HepG2 (cell line): ENCODE measurements around the gene ABHD2. TPM values are rescaled to one million over a fixed set of nuclear protein-coding genes. Genes with fewer than 3 reads are reported as not detected.
A peak's percentile ranks its signal among the peaks of the same experiment; 100 is the strongest.

Source experiments
- ARHGAP35 ChIP-seq: sonication (generic); formaldehyde crosslinking; IDR thresholded peaks from 2 replicates; pipeline ENCODE4 v1.9.0; 2022; ENCODE audit warnings: mild to moderate bottlenecking, inconsistent platforms, moderate library complexity, missing genetic modification reagents, borderline replicate concordance
- CEBPB ChIP-seq: IDR thresholded peaks from 2 replicates; pipeline ENCODE4 v1.6.1; 2011; ENCODE audit warnings: low read depth, low read length, improper control_type of control experiment, borderline replicate concordance
- CEBPG ChIP-seq: IDR thresholded peaks from 2 replicates; pipeline ENCODE4 v1.6.1; 2016
- FOXJ3 ChIP-seq: sonication (generic); formaldehyde crosslinking; IDR thresholded peaks from 2 replicates; pipeline ENCODE4 v1.4.0; 2020; ENCODE audit warnings: missing genetic modification reagents, mild to moderate bottlenecking, borderline replicate concordance
- HNF4A ChIP-seq: sonication (generic); formaldehyde crosslinking; IDR thresholded peaks from 2 replicates; pipeline ENCODE4 v1.4.0; 2020; ENCODE audit warnings: missing genetic modification reagents
- ISX ChIP-seq: sonication (generic); formaldehyde crosslinking; conservative IDR thresholded peaks from 2 replicates; pipeline ENCODE4 v1.5.0; 2020; ENCODE audit warnings: missing genetic modification reagents
- JUND ChIP-seq: sonication (generic); formaldehyde crosslinking; IDR thresholded peaks from 2 replicates; pipeline ENCODE4 v1.8.0; 2022; ENCODE audit warnings: mild to moderate bottlenecking, missing genetic modification reagents
- KLF13 ChIP-seq: sonication (generic); formaldehyde crosslinking; IDR thresholded peaks from 2 replicates; pipeline ENCODE4 v1.4.0; 2020; ENCODE audit warnings: mild to moderate bottlenecking, missing genetic modification reagents
- RNF2 ChIP-seq: fragments of 450-650 bp; conservative IDR thresholded peaks from 2 replicates; pipeline ENCODE4 v1.6.1; 2016; ENCODE audit warnings: low read depth
- SIN3B ChIP-seq: fragments of 150-350 bp; IDR thresholded peaks from 2 replicates; pipeline ENCODE4 v1.6.1; 2014; ENCODE audit warnings: low read length
- TAF1 ChIP-seq: sonication (generic); formaldehyde crosslinking; IDR thresholded peaks from 2 replicates; pipeline ENCODE4 v1.4.0; 2020; ENCODE audit warnings: missing genetic modification reagents
- ZBTB34 ChIP-seq: sonication (generic); formaldehyde crosslinking; IDR thresholded peaks from 2 replicates; pipeline ENCODE4 v1.8.0; 2022; ENCODE audit warnings: mild to moderate bottlenecking, missing genetic modification reagents
- ZC3H13 ChIP-seq: sonication (generic); formaldehyde crosslinking; IDR thresholded peaks from 2 replicates; pipeline ENCODE4 v1.8.1; 2023; ENCODE audit warnings: mild to moderate bottlenecking, missing genetic modification reagents, moderate library complexity
- ZNF136 ChIP-seq: sonication (generic); formaldehyde crosslinking; IDR thresholded peaks from 2 replicates; pipeline ENCODE4 v1.8.1; 2022; ENCODE audit warnings: low read depth, mild to moderate bottlenecking, moderate library complexity, missing genetic modification reagents
- ZNF296 ChIP-seq: sonication (generic); formaldehyde crosslinking; conservative IDR thresholded peaks from 2 replicates; pipeline ENCODE4 v1.5.0; 2020; ENCODE audit warnings: mild to moderate bottlenecking, missing genetic modification reagents
- ZNF350 ChIP-seq: sonication (generic); formaldehyde crosslinking; IDR thresholded peaks from 2 replicates; pipeline ENCODE4 v1.4.0; 2020; ENCODE audit warnings: mild to moderate bottlenecking, low read depth, missing genetic modification reagents, borderline replicate concordance
- ZNF430 ChIP-seq: sonication (generic); formaldehyde crosslinking; IDR thresholded peaks from 2 replicates; pipeline ENCODE4 v1.9.0; 2021; ENCODE audit warnings: mild to moderate bottlenecking, missing genetic modification reagents
- ZNF574 ChIP-seq: sonication (generic); formaldehyde crosslinking; IDR thresholded peaks from 2 replicates; pipeline ENCODE4 v1.4.0; 2020; ENCODE audit warnings: missing genetic modification reagents
- ZNF691 ChIP-seq: sonication (generic); formaldehyde crosslinking; IDR thresholded peaks from 2 replicates; pipeline ENCODE4 v1.4.0; 2020; ENCODE audit warnings: missing genetic modification reagents, low read depth, mild to moderate bottlenecking, borderline replicate concordance
- ZNF781 ChIP-seq: sonication (generic); formaldehyde crosslinking; IDR thresholded peaks from 2 replicates; pipeline ENCODE4 v1.5.1; 2020; ENCODE audit warnings: borderline replicate concordance, mild to moderate bottlenecking, missing genetic modification reagents; ENCODE audit errors: not compliant biosample characterization
- polyA plus RNA-seq, 8 experiments: library from polyadenylated mRNA; depleted of rRNA in 3 of 8; stranded (reverse) in 7 of 8; unstranded in 1 of 8; fragments of >200 nt; fragmentation: Illumina TruSeq in 4 of 8; extraction: Trizol in 4 of 8; gene quantifications; 2 replicates each; pipeline versions ENCODE4 v1.2.1 to v1.2.3, GENCODE V29; 2011 to 2016; ENCODE audit warnings: low read depth in 4 of 8, missing spikeins in 1 of 8, mixed read lengths in 1 of 8; ENCODE audit not compliant: insufficient read depth in 1 of 8
- total RNA-seq, 5 experiments: library from RNA; depleted of rRNA; stranded (reverse); fragments of >200 nt; fragmentation: Illumina TruSeq; extraction: Trizol; gene quantifications; 2 replicates each; pipeline ENCODE4 v1.2.3, GENCODE V29; 2016; ENCODE audit warnings: low read depth in 1 of 5
- TF ChIP-seq, protein P1 (sequence below): IDR thresholded peaks from 2 replicates; pipeline ENCODE4 v1.6.1; 2016; ENCODE audit warnings: low read depth
- TF ChIP-seq, protein P2 (sequence below): sonication (generic); formaldehyde crosslinking; IDR thresholded peaks from 2 replicates; pipeline ENCODE4 v1.8.1; 2023; ENCODE audit warnings: missing genetic modification reagents, mild to moderate bottlenecking, borderline replicate concordance

The ABHD2 gene
- total and polyA plus RNA-seq, 2 of the 13 experiments (the other 11 are each of a cell fraction or from before 2014, with no cell fraction given), result 14.8 to 22.4 TPM

GRCh38 chr15:89243046-89243690 is 154.9 kb downstream of the ABHD2 start (continued):
- no peak for TF ChIP-seq ZNF691 (CRISPR knock-in tag)
- peak; percentile 51 for TF ChIP-seq CEBPG (CRISPR knock-in tag)
- TF ChIP-seq ZC3H13, result peak; percentile 13; the same call in 1 of the 2 replicates
- TF ChIP-seq KLF13 (CRISPR knock-in tag), result no peak
- TF ChIP-seq, protein P1, sequence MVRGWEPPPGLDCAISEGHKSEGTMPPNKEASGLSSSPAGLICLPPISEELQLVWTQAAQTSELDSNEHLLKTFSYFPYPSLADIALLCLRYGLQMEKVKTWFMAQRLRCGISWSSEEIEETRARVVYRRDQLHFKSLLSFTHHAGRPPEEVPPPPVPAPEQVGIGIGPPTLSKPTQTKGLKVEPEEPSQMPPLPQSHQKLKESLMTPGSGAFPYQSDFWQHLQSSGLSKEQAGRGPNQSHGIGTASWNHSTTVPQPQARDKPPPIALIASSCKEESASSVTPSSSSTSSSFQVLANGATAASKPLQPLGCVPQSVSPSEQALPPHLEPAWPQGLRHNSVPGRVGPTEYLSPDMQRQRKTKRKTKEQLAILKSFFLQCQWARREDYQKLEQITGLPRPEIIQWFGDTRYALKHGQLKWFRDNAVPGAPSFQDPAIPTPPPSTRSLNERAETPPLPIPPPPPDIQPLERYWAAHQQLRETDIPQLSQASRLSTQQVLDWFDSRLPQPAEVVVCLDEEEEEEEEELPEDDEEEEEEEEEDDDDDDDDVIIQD (CRISPR knock-in tag), result no peak
- TF ChIP-seq HNF4A (CRISPR knock-in tag), result no peak
- TF ChIP-seq ZNF574, result no peak
- TF ChIP-seq, protein P2, sequence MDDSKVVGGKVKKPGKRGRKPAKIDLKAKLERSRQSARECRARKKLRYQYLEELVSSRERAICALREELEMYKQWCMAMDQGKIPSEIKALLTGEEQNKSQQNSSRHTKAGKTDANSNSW (CRISPR knock-in tag), result no peak
- no peak for TF ChIP-seq ZBTB34
- no peak for TF ChIP-seq JUND (CRISPR knock-in tag)
- TF ChIP-seq ISX (CRISPR knock-in tag), result no peak
- TF ChIP-seq ZNF136, result 0 out of 2 replicates have a peak, but pooled peaks have one; percentile 21
- peak; percentile 17 for TF ChIP-seq ZNF781 (CRISPR knock-in tag)
- TF ChIP-seq RNF2, result no peak
- peak; percentile 63 for TF ChIP-seq CEBPB
- TF ChIP-seq SIN3B, result no peak
- no peak for TF ChIP-seq ZNF350 (CRISPR knock-in tag)
- TF ChIP-seq ARHGAP35, result 0 out of 2 replicates have a peak, but pooled peaks have one; percentile 13
- TF ChIP-seq TAF1 (CRISPR knock-in tag), result peak; percentile 3; the same call in 1 of the 2 replicates
- TF ChIP-seq ZNF296, result no peak
- no peak for TF ChIP-seq FOXJ3 (CRISPR knock-in tag)
- no peak for TF ChIP-seq ZNF430 (CRISPR knock-in tag)
